HG03025 (cell line): ENCODE measurements around the gene TMEM179B.
A peak's percentile ranks its signal among the peaks of the same experiment; 100 is the strongest.
"Not testable (repeated sequence)": the region's sequence is repeated elsewhere in the genome, so short reads cannot be mapped to it uniquely, and the experiment has no call there.

ENCODE experiments used
- ATAC-seq: cut with Tn5 transposase; IDR thresholded peaks from one replicate; pipeline ENCODE4 v1.9.1; 2021; ENCODE audit warnings: mild to moderate bottlenecking, moderate library complexity; ENCODE audit not compliant: unreplicated experiment, low FRiP score

Gene TMEM179B

DNA sequence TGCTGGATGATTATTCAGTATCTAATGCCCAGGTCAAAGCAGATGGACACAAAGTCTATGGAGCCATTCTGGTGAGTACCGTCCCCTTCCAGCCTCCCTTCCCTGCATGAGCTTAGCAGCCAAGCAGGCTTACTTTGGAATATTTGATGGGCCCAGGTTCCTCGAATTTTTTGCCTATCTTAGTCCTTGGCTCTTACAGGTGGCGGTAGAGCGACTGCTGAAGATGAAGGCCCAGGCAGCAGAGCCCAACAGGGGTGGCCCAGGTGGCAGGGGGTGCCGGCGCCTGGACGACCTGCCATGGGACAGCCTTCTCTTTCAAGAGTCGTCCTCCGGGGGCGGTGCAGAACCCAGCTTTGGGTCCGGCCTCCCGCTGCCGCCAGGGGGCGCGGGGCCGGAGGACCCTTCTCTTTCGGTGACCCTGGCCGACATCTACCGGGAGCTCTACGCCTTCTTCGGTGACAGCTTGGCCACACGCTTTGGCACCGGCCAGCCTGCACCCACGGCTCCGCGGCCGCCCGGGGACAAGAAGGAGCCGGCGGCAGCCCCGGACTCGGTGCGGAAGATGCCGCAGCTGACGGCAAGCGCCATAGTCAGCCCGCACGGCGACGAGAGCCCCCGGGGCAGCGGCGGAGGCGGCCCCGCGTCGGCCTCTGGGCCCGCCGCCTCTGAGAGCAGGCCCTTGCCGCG, 741 bp upstream of the TMEM179B start:
- ATAC-seq = peak; percentile 52

DNA sequence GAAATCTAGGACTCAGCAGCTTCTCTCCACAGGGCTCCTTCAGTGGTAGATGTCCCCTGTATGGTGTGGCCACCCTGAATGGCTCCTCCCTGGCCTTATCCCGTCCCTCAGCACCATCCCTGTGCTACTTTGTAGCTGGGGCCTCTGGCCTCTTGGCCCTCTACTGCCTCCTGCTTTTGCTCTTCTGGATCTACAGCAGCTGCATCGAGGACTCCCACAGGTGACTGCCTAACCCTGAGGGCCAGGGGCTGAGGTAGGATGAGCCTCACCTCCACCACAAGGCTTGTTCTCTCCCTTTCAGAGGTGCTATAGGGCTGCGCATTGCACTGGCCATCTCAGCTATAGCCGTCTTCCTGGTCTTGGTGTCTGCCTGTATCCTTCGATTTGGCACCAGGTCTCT, 1.8 kb downstream of the TMEM179B start:
- ATAC-seq = no peak

DNA sequence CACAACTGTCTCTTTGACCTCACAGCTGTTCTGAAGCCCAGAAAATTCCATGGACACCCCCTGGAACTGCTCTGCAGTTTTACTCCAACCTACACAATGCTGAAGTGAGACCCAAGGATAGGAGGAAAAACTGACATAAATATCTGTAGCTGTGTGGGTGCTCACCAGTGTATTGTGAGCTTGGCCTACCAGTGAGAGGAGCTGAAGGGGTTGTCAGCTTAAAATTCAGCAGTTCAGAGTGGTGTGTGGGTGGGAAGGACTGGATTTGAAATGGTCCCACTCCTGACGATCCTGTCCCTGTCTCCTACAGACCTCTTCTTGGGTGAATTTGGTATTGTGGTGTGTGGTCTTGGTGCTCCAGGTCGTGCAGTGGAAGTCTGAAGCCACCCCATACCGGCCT, 2.4 kb downstream of the TMEM179B start:
- no peak for ATAC-seq

DNA sequence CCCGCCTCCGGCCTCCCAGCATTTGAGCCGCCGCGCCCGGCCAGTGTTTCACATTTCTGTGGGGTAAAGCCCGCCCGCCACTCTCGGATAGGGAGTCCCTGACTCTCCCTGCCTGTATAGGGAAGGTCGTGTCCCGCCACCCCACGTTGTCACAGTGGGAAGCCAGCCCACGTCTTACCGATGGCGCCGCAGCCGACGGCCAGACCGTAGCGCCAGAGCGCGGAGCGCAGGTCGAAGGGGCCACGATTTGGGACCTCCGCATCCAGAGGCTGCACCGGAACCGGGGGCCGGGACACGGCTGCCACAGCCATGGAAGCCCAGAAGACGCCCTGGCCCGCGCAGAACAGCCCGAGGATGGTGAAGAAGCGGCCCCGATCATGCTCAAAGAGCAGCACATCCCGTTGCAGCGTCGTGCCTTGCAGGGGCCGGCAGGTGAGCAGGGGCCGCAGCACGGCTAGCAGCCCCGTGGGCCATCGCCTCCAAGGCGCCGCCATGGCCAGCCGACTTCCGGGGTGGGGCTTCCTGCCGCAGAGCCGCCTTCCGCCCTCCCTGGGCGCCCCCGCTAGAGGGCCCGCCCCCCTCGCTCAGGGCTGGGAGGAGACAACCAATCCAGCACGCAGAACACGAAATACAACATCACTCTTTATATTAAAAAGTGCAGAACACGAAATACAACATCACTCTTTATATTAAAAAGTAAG, 4.4 kb downstream of the TMEM179B start, which contains the start of gene TMEM223:
TSS of gene TMEM223 (minus strand) at position 506 of the 701 bp plus-strand sequence. CDS start at position 494, 12 bp downstream.
- ATAC-seq = peak; percentile 54

DNA sequence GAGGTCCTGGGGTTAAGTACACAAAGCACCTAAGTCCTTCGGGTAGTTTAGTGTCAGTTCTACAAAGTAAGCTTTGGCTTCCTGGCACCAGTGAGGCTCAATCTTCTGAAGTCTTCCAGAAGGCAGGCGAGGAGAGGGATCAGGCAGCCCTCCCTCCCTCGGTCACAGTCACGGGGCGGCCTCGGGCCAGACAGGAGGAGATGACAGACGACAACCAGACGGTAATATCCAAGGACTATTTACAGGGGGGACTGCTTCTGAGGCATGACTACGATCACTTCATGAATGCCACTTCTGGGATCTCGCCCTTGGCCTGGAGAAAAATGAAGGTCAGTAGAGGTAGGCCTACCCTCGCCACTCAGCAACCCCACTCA, 5.0 kb downstream of the TMEM179B start:
- ATAC-seq = no peak

DNA sequence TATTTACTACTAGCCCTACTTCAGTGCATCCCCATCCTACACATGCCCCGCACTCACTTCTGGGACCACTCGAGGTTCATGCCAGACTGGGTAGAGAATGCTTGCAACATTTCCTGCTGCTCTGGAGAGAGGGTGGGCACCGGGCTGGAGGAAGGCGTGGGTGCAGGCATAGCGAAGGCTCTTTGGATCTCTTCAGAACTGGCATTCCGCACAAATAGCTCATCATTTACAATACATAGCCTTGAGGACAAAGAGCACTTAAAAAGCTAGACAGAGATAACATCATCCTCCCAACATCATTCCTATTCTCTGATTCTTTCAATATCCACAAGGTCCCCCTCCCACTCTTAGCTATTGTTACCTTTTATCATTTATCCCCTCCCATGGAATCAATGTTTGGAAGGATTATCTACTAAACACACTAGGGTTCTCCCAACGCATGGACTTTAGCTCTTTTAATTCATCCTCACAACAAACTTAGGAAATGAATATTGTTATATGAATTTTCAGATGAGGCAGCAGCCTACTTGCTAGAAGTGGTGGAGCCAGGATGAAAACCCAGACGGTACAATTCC, 7.1 kb downstream of the TMEM179B start:
- ATAC-seq = no peak

DNA sequence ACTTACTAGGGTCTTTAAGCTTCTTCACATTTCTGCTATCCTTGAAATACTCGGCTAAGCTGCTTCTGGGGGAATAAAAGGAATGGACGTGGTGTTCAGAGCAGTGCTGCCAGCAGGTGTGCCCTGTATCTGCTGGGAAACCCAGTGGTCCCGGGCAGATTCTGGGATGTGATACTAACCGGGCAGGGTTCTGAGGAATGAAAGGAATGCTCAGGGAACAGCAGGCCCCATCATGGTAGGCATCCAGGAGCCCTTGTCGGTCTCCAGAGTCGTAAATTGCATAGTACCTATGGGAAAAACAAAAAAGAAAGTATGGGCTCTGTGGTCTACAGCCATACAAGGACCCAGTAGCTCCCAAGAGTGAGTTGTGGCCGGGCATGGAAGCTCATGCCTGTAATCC, 9.1 kb downstream of the TMEM179B start:
- no peak for ATAC-seq

DNA sequence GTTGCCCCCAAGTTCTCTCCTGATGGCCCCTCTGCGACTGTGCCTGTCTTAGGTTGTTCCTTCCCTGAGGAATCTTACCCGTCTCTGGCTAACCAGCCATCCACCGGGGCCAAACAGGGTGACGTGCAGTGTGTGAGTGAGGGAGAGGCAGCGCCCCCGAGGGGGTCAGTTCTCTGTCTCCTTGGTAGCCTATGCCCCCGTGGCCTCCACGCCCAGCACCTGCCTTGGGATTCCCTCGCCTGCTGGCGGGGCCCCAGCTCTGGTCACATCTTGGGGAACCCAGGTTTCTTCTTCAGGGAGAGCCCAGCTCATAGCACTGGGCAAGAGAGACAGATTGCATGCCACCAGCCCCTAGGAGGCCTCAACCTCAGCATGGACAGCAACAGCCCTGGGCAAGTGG, 12.3 kb downstream of the TMEM179B start:
- no peak for ATAC-seq

DNA sequence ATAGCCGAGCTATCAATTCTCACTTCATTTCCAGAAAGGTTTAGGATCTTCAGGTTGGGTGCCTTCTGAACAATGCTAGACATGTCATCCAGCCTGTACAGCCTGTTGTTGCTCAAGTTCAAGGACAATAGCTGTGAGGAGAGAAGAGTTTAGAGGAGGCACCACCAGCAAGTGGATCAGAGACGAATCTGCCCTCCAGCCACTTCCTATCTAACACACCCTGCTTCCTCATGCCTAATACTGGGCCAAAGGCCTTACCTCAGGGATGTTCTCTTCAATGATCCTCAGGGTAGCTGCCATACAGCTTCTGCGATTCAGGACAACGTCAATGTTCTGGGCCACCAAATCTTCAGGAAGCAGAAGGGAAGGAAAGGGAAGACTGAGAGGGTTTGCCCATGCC, 13.9 kb downstream of the TMEM179B start:
- ATAC-seq = no peak

DNA sequence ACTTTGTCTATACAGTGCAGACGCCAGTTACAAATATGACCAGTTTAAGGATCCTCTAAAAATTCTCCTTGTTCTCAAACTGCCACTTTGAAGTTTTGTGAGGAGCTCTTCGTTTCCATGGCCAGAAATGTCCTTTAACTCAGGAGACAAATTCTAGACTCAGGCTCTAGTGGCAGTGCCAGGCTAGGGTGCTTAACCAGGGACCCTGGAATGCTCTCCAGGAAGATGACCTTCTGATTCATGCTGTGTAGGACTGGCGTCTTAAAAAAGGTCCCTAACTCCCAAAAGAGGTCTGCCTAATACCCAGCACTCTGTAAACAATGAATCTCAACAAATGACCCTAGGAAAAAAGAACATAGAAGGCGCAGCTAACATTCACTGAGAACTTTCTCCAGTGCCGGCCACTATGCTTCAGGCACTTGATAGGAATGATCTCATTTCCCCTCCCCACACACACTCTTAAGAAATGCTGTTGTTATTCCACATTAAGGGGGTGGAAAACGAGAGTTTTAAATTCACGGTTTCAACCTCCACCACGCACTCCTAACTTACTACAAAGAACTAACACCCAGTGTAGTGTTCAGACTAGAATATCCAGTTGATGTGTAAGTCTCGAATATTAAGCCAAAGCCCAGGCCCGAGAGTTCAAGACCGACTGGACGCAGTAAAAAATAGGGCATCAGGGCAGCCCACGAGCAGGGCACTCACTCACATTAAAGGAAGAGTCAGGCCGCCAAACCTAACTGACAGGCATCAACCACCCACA, 17.3 kb downstream of the TMEM179B start:
- peak; percentile 22 for ATAC-seq

DNA sequence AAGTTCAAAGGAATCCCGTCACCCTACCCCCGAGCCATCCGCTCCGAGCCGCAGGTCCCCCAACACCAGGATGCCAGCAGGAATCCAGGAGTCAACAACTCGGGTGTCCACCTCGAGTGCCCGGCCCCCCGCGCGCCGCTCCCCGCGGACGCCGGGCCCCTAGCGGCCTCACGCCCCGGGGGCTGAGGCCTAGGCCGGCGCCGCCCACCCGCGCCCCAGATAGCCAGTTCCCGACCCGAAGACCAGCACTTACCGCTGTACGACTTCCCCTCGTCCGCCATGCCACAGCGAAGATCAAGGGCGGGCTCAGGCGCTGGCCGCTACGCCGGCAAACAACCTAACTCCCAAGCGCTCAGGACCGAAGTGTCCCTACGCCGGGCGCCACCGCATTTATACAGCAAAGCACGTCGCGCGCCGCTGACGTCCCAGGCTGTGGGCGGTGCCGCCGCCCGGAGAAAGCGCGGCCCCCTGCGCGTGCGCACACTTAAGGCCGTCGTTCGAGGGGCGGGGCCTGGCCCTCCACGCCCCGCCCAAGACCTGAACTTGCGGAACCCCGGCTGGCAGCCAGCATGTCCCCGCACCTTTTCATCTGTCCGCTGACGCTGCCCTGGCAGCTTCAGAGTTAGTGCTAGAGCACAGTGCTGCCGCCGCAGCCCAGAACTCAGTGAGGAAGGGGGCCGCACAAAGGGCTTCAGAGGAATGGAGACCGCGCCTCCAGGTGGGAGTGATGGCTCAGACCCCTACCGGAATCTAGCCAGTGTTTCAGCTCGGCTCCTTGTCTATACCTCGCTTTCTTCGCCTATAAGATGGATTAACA, 18.1 kb downstream of the TMEM179B start, which contains the start of gene NXF1:
TSS of gene NXF1 (minus strand) at position 365 of the 817 bp plus-strand sequence. CDS start at position 281, 84 bp downstream.
- peak; percentile 70 for ATAC-seq

DNA sequence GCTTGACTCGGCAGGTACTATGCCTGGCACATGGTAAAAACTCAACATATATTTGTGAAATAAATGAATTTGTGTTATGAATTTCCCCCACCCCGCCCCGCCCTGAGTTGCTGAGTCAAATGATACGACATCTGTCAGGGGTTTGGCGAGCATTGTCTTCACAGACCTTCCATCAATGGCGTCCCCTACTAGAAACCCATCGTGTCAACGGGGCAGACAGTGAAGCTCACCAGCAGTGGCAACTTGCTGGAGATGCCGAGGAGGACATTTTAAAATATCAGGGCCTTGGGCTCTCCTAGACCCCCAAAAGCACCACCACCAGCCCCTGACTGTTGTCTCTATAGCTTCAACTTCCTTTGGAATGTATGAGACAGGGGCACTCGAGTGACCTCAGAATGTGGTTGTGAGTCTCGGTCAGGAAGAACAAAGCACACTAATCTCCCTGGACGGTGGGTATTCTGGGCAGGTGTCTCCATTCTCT, 18.8 kb downstream of the TMEM179B start:
- no peak for ATAC-seq

DNA sequence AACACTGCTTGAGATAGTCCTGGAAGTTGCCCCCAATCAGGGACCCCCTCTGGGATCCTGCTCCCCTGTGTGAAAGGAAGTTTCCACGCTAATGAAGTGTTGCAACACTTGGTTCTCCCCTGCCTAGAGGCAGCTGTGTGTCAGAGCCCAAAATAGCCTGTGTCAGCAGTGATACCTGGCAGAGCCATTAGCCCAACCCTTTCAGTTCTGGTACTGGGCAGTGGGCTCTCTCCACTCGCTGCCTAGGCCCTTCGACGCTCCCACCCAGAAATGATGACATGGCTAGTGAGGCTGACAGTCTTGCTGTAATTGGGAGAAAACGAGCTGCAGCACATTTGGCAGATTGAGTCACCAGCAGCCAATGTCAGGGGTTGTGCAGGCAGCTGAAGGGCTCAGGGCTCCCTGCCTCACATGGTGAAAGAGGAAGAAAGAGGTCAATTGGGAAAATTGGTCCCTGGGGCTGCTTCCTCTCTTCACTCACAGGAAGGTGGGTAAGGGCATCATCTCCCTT, 19.5 kb downstream of the TMEM179B start:
- no peak for ATAC-seq

DNA sequence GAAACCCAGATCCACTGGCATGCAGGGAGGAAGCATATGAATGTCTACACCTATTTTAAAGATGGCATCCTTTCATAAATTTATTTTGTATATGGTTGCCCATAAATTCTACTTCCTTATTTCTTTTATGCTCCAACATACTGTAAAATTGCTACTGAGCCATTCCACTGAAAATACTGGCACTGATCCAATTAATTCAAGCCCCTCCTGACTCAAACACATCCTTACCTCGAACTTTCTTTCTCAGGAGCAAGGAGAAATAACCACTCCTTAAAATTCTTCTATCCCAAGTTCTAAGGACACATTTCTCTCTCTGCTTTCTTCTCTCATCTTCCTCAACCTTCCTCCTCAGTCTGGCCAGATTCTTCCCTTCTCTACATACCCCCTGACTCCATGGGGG, 23.5 kb downstream of the TMEM179B start:
- ATAC-seq = no peak

DNA sequence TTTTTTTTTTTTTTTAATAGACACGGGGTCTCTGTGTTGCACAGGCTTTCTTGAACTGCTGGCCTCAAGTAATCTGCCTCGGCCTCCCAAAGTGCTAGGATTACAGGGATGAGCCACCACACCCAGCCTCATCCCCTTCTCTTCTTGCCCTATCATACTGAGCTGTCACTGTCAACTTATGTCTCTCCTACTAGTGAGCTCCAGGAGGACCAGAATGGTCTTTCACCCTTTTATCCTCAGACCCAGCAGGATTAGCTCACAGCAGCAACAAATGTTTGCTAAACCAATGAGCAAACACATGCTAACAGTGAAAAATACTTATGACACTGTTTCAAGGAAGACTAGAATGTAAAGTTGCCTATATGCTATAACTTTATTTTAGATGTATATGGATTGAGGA, 24.5 kb downstream of the TMEM179B start:
- ATAC-seq = no peak

DNA sequence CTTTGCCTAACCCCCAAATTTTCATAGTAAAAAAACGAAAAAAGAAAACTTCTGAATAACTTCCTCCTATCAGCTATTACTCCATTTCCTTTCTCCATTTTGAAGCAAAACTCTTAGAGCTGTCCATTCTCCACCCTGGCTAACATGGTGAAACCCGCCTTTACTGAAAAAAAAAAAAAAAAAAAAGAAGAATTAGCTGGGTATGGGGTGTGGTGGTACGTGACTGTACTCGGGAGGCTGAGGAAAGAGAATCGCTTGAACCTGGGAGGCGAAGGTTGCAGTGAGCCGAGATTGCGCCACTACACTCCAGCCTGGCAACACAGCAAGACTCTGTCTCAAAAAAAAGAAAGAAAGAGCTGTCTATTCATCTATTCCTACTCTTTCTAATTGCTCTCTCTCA, 29.4 kb downstream of the TMEM179B start:
- no peak for ATAC-seq

DNA sequence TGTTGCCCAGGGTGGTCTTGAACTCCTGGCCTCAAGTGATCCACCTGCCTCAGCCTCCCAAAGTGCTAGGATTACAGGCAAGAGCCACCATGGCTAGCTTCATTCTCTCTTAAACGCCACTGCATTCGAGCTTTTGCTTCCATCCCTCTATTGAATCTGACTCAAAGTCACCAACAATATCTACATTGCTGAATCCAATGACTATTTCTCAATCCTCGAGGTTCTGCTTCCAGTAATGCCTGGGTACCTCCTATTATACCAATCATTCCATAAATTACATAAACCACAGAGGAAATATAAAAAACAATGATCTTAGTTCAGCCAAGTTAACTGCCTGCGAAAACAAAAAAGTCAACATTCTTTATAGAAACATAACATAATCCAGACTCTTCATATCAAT, 29.9 kb downstream of the TMEM179B start:
- ATAC-seq = no peak

DNA sequence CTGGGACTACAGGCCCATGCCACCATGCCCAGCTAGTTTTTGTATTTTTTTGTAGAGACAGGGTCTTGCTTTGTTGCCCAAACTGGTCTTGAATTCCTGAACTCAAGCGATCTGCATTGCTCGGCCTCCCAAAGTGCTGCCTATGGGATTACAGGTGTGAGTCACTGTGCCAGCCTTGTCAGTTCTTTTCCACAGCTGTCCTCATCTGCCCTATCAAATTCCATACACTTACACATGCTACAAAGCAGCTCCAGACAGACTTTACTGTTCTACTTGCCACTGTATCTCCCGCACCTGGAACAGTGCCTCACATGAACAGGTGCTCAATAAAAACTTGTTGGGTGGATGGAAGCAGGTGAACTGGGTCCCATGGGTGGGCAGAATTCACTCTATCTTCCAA, 36.5 kb downstream of the TMEM179B start:
- ATAC-seq = no peak

DNA sequence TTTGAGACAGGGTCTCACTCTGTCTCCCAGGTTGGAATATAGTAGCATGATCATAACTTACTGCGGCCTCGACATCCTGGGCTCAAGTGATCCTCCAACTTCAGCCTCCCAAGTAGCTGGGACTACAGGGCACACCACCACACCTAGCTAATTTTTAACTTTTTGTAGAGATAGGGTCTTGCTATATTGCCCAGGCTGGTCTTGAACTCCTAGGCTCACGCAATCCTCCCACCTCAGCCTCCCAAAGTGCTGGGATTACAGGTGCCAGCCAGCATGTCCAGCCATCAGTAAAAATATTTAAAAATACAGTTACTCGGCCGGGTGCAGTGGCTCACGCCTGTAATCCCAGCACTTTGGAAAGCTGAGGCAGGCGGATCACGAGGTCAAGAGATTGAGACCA, 40.9 kb downstream of the TMEM179B start:
- not testable (repeated sequence) for ATAC-seq
